Adipocyte (in vitro differentiated cells): ENCODE data around the gene IL1RAPL2.

Experiments
- DNase-seq: peaks from one replicate; pipeline ENCODE4 v3.0.0-alpha.2; 2015; ENCODE audit warnings: low read depth
- H3K27me3 ChIP-seq: replicated peaks from 2 replicates; pipeline ENCODE4 v1.7.0; 2013; ENCODE audit warnings: mild to moderate bottlenecking, low read length, moderate library complexity; ENCODE audit not compliant: control insufficient read depth, insufficient read depth
- H3K36me3 ChIP-seq: 2 replicates; pipeline ENCODE4 v1.7.0; 2013; ENCODE audit warnings: low read length, mild to moderate bottlenecking, moderate library complexity; ENCODE audit not compliant: control insufficient read depth, insufficient read depth, severe bottlenecking
- H3K4me1 ChIP-seq: 2 replicates; pipeline ENCODE4 v1.7.0; 2013; ENCODE audit warnings: mild to moderate bottlenecking, low read length, moderate library complexity; ENCODE audit not compliant: control insufficient read depth, insufficient read depth
- H3K4me3 ChIP-seq: 2 replicates; pipeline ENCODE4 v1.7.0; 2013; ENCODE audit warnings: mild to moderate bottlenecking, low read length, moderate library complexity
- H3K9ac ChIP-seq: 2 replicates; pipeline ENCODE4 v1.7.0; 2013; ENCODE audit warnings: mild to moderate bottlenecking, low read length, moderate library complexity
- H3K9me3 ChIP-seq: 2 replicates; pipeline ENCODE4 v1.7.0; 2013; ENCODE audit warnings: mild to moderate bottlenecking, low read length, moderate library complexity; ENCODE audit not compliant: control insufficient read depth

IL1RAPL2 gene

DNA sequence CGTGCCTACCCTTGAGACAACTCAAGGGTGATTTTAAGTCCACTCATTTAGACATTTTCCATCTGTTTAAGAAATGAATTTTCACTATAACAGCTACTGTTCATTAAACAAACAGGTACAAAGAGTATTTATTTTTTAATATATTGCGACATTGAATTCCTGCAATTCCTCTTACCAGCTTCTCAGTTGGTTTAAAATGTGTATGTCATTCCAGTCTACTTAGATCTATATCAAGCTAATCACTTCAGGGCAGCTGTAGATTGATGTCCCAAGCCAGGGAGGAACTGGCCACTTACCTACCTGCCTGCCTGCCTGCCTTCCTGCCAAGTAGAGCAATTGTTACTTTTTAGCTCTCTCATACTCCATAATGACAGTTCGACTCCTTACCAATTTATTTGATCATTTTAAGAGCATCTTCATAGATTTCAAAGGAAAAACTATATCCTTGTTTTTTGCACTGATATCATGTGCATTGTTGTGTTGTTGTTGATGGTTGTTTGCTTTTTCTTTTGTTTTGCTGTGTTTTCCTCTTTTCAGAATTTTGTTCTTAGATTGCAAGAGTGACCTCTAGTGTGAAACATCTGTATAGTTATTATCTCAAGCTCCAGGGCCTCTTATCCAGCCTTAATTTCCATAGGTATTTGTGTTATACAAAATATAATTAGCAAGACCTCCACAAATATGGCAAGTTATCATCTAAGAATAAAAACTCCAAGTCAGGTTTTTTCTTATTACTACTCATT, 1135.5 kb downstream of the IL1RAPL2 start:
- peaks cover 4% of the 10 kb centered on the region for H3K27me3 ChIP-seq
- H3K36me3 ChIP-seq = no peaks in the 10 kb centered on the region
- no peak overlapping the region for H3K9ac ChIP-seq
- H3K4me1 ChIP-seq = peaks cover 32% of the 10 kb centered on the region
- peak; percentile 53 for DNase-seq
- H3K4me3 ChIP-seq = no peak overlapping the region
- no peaks in the 10 kb centered on the region for H3K9me3 ChIP-seq

DNA sequence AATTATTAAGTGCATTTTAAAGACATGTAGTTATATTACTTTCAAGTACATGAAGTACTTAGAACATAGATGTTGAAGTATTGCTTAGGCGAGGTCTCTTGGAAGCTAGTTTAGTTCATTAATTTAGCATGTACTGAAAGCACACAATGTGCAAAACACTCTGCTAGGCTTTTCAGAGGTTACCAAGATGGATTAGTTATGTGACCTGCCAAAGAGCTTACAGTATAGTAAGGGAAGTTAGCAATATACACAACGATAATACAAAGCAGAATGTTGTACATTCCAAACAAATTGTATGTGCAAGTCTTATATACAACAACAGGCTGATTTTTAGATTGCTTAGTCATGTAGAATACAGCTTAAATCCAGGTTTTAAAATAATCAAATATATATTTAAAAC, 1137.9 kb downstream of the IL1RAPL2 start:
- no peak overlapping the region for H3K9ac ChIP-seq
- no peak overlapping the region for H3K4me3 ChIP-seq
- H3K27me3 ChIP-seq = peaks cover 2% of the 10 kb centered on the region
- peaks cover 28% of the 10 kb centered on the region for H3K4me1 ChIP-seq
- no peaks in the 10 kb centered on the region for H3K9me3 ChIP-seq
- no peaks in the 10 kb centered on the region for H3K36me3 ChIP-seq
- DNase-seq = no peak

DNA sequence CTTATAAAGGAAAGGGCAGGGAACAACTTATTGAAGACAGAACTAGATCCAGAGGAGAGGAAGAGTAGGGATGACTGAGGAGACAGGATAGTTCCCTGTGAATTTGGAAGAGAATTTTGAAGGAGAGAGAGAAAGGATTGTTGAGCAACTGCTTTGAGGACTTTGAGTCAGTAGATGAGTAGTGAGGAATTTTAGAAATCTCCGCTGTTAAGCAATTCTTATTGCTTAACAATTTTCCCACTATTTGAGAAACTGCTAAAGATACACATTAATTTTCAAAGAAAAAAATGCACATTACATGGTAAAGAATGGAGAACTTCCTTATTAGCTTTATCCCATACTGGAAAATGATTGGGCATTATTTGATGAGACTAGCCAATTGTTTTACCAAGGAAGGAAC, 1140.0 kb downstream of the IL1RAPL2 start:
- H3K36me3 ChIP-seq = no peaks in the 10 kb centered on the region
- no peaks in the 10 kb centered on the region for H3K9me3 ChIP-seq
- peak; percentile 67 for DNase-seq
- no peak overlapping the region for H3K9ac ChIP-seq
- H3K4me3 ChIP-seq = no peak overlapping the region
- peaks cover 8% of the 10 kb centered on the region for H3K27me3 ChIP-seq
- H3K4me1 ChIP-seq = peaks cover 20% of the 10 kb centered on the region

DNA sequence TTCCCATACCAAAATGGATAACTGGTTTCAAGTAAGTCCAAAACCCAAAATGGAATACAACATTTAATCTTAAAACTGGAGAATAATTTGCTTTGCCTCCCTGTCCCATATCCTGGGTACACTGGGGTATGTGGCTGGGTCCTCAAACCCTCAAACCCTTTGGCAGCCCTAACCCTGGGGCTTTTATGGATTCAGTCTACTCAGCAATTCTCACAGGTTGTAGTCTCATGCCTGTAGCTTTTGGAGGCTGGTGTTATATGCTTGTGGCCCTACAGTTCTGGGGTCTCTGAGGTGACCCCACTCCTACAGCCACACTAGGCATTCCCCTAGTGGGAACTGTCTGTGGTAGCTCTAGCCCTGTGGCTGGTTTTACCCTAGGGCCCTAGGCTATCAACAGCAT, 1145.8 kb downstream of the IL1RAPL2 start:
- H3K4me1 ChIP-seq = peaks cover 1% of the 10 kb centered on the region
- DNase-seq = no peak
- H3K4me3 ChIP-seq = no peak overlapping the region
- H3K9me3 ChIP-seq = peaks cover 3% of the 10 kb centered on the region
- H3K36me3 ChIP-seq = no peaks in the 10 kb centered on the region
- peaks cover 15% of the 10 kb centered on the region for H3K27me3 ChIP-seq
- H3K9ac ChIP-seq = no peak overlapping the region

DNA sequence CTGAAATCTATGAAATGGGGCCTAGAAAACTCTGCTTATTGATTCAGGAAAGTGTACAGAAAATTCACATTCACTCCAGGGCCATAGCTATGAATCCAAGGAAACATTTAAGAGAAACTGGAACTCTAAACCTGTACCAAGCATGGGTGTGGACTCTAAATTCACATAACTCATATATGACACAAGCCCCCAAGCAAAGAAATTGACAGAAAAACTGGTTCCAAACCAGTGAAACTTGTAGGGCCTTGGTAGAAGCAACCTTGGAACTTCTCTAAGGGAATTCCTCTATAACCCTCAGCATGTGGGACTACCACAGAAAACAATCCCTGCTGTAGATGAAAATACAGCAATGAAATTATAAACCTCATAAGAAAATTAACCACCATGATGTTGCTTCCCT, 1149.7 kb downstream of the IL1RAPL2 start:
- peaks cover 3% of the 10 kb centered on the region for H3K9me3 ChIP-seq
- DNase-seq = no peak
- H3K9ac ChIP-seq = no peak overlapping the region
- H3K4me1 ChIP-seq = no peaks in the 10 kb centered on the region
- no peak overlapping the region for H3K4me3 ChIP-seq
- peaks cover 7% of the 10 kb centered on the region for H3K27me3 ChIP-seq
- no peaks in the 10 kb centered on the region for H3K36me3 ChIP-seq

DNA sequence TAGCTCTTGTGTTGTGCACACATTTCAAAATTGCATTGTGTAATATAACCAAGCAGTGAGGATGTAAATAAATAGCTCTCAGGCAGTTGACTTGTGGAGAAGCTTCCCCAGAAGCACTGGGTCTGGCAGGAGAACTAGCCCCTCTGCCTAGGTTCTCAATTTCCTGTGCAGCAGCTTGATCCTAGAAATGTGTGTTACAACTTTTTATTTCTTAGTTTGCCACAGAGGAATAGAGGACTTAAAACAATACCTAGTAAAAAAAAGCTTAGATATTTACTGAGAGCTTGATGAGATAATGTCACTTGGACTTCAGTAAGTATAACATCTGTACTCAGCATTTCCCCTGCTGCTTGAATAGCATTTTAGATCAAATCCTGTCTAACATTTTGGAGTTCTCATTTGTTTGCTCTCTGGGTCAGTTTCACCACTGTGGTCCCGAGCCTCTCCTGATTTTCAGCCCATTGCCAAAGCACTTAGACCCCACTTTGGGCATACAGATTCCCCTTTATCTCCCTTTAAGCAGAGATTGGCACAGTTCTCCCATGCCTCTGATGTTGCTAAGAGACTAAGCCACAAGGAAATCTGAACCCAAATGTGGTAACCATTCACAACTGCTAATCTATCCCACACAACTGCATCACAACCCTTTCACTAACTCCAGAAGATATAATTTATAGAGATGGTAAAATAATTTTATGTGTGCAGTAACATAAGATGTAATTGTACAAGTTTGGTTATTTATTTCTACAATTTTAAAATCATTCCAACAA, 1158.2 kb downstream of the IL1RAPL2 start:
- Histone ChIP-seq H3K4me1 (no peaks in the 10 kb centered on the region), H3K27me3 (peaks cover 10% of the 10 kb centered on the region), H3K9me3 (peaks cover 5% of the 10 kb centered on the region), H3K36me3 (no peaks in the 10 kb centered on the region), H3K4me3 (no peak overlapping the region), H3K9ac (no peak overlapping the region)
- no peak for DNase-seq

DNA sequence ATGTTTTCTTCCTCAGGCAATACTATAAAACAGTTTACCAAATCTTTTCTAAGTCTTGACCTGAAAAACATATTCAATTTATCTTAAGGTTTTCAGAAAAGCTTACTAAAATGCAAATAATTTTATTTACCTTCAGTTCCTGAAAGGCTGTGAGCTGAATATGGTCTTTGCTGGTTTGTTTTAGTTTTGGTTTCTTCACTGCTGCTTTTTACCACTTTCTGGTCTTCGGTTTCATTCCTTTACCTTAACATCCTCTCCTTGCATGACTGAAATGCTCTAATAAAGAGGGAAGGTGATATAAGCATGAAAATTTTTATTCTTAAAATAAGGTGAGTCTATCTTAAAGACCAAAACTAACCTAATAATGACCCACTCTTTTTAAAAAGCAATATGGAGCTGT, 1159.2 kb downstream of the IL1RAPL2 start:
- Histone ChIP-seq H3K4me1 (no peaks in the 10 kb centered on the region), H3K4me3 (no peak overlapping the region)
- no peak for DNase-seq

DNA sequence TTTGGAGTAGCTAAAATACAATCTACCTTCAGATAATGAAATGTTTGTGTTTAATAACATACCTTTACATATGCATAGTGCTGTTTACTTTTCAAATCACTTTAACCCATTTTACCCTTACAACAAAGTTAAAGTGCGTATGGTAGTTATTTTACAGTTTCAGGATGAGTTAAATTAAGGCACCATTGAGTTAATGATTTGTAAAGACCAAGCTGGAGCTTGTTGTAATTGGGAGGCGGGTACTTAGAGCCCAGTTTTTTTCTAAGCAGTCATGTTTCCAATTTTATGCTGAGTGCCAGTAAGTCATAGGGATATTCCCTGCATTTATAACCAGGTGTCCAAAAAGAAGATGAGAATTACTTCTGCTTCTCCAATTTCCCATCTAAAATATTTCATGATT, 1172.2 kb downstream of the IL1RAPL2 start:
- DNase-seq = no peak
- H3K9me3 ChIP-seq = peaks cover 3% of the 10 kb centered on the region
- H3K36me3 ChIP-seq = no peaks in the 10 kb centered on the region
- peaks cover 18% of the 10 kb centered on the region for H3K27me3 ChIP-seq
- H3K9ac ChIP-seq = no peak overlapping the region
- H3K4me1 ChIP-seq = no peaks in the 10 kb centered on the region
- H3K4me3 ChIP-seq = no peak overlapping the region

More for the DNA sequence above, 1159.2 kb downstream of the IL1RAPL2 start:
- Histone ChIP-seq H3K9me3 (peaks cover 6% of the 10 kb centered on the region), H3K27me3 (peaks cover 13% of the 10 kb centered on the region), H3K36me3 (no peaks in the 10 kb centered on the region), H3K9ac (no peak overlapping the region)

DNA sequence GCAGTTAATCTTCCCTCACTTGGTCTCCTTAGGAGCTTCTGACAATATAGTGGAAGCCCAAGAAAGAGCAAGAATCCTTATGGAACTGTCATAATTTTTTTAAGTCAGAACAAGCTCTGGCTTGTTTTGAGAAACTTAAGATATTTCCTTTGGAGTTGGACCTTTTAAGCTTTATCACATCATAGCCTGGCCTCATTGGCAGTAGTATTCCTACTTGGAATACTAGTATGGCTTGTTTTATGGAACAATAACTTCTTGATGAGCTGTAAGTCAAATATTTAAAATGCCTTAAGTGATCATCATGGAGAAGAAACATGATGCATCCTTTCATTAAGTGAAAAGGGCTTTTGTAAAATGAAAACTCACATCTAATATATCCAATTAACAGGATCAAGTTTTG, 1178.3 kb downstream of the IL1RAPL2 start:
- Histone ChIP-seq H3K9ac (no peak overlapping the region), H3K4me1 (no peaks in the 10 kb centered on the region), H3K9me3 (no peaks in the 10 kb centered on the region), H3K27me3 (peaks cover 14% of the 10 kb centered on the region), H3K36me3 (no peaks in the 10 kb centered on the region), H3K4me3 (no peak overlapping the region)
- no peak for DNase-seq

DNA sequence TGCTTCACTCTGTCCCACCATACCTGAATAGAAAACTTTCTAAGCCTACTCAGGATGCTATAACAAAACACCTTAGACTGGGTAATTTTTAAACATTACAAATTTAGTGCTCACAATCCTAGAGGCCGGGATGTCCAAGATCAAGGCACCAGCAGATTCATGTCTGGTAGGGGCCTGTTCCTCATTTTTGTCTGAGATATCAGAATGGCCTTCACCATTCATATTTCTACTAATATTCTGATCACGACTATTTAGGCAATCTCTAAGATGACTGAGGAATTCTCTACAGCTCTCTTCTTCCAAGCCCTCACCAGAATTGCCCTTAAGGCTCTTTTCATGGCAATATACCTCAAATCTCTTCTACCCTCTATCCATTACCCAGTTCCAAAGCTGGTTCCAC, 1178.9 kb downstream of the IL1RAPL2 start:
- H3K27me3 ChIP-seq = peaks cover 14% of the 10 kb centered on the region
- H3K9me3 ChIP-seq = no peaks in the 10 kb centered on the region
- no peaks in the 10 kb centered on the region for H3K4me1 ChIP-seq
- no peak overlapping the region for H3K4me3 ChIP-seq
- DNase-seq = no peak
- no peaks in the 10 kb centered on the region for H3K36me3 ChIP-seq
- H3K9ac ChIP-seq = no peak overlapping the region

DNA sequence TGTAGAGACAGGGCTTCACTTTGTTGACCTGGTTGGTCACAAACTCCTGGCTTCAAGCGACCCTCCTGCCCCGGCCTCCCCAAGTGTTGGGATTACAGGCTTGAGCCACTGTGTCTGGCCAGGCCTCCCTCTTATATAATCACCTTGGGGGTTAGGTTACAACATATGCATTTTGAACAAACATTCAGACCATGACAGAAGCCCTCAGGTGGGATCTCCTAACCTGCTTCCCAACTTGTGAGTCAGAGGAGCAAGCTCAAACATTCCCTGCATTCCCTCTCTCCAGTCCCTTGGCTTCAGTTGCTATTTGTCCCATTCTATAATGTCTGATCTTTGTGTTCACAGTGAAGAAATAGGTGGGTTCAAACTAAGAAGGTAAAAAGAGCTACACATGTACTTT, 1179.9 kb downstream of the IL1RAPL2 start:
- no peaks in the 10 kb centered on the region for H3K9me3 ChIP-seq
- DNase-seq = no peak
- H3K9ac ChIP-seq = no peak overlapping the region
- H3K27me3 ChIP-seq = peaks cover 14% of the 10 kb centered on the region
- H3K4me1 ChIP-seq = no peaks in the 10 kb centered on the region
- H3K4me3 ChIP-seq = no peak overlapping the region
- no peaks in the 10 kb centered on the region for H3K36me3 ChIP-seq
